ENCODE results near the gene STAT1. TPM values are rescaled to one million over a fixed set of nuclear protein-coding genes. Genes with fewer than 3 reads are reported as not detected.

STAT1 gene
- total RNA-seq, 1 experiment from 2014 or later: 62.3 TPM

- DNase-seq (ENCODE audit: extremely low read depth, low read depth): no peak
Observed at GRCh38 chr2:190927301-190927700, 86.7 kb downstream of the STAT1 start.

DNA sequence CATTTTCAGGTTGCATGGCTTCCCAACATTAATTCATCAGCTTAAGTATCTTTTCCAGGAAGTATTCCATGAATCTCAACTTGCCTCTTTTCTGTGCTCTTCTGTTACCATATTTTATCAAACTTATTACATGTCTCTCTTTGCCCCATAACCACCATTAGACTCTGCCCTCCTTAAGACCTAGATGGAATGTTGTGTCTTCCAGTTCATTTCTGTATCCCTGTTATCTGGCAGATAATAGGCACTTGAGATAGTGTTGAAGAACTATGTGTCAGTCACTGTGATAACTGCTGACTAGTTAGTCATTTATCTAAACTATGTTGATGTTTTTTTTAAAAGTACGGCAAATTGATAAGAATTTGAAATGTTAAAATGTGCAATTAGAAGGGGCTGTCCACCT is 91.6 kb downstream of the STAT1 start:
- no peak for DNase-seq (ENCODE audit: extremely low read depth, low read depth)

GRCh38 chr2:190920085-190920484 is 93.9 kb downstream of the STAT1 start:
- DNase-seq (ENCODE audit: extremely low read depth, low read depth): no peak

Other genes starting within 250 kb of the STAT1 start
- 90.4 and 106 TPM in 2 replicates for gene GLS, start 133.3 kb downstream of the STAT1 start, total RNA-seq (2014; rRNA removed; shearing (Covaris generic))
- gene STAT4, start 136.8 kb upstream of the STAT1 start, total RNA-seq (2014; rRNA removed; shearing (Covaris generic)): 10.4 and 12.7 TPM in 2 replicates
- 44.0 and 47.5 TPM in 2 replicates for gene MYO1B, start 231.2 kb upstream of the STAT1 start, total RNA-seq (2014; rRNA removed; shearing (Covaris generic))